HG02588 (cell line): ENCODE measurements around the gene RBM28.

Source experiments
- ATAC-seq: cut with Tn5 transposase; IDR thresholded peaks from one replicate; pipeline ENCODE4 v1.9.1; 2021; ENCODE audit warnings: mild to moderate bottlenecking, moderate library complexity; ENCODE audit not compliant: unreplicated experiment

RBM28 gene

GRCh38 chr7:128376077-128376476 is 32.4 kb upstream of the RBM28 start:
- no peak for ATAC-seq

GRCh38 chr7:128374041-128374440 is 30.3 kb upstream of the RBM28 start:
- no peak for ATAC-seq

- no peak for ATAC-seq
These were observed 29.9 kb upstream of the RBM28 start for GRCh38 chr7:128373606-128374005.

GRCh38 chr7:128370491-128370890 is 26.8 kb upstream of the RBM28 start:
- ATAC-seq, result no peak

GRCh38 chr7:128366986-128367385 is 23.3 kb upstream of the RBM28 start:
- ATAC-seq, result no peak

- ATAC-seq, result no peak
These were observed 22.6 kb upstream of the RBM28 start for GRCh38 chr7:128366300-128366699.

- no peak for ATAC-seq
These were observed 21.7 kb upstream of the RBM28 start for GRCh38 chr7:128365432-128365831.

- no peak for ATAC-seq
These were observed 20.6 kb upstream of the RBM28 start for GRCh38 chr7:128364166-128364870.

GRCh38 chr7:128363261-128363721 is 19.6 kb upstream of the RBM28 start:
- ATAC-seq, result no peak

GRCh38 chr7:128362670-128363069 is 19.0 kb upstream of the RBM28 start:
- no peak for ATAC-seq

GRCh38 chr7:128361411-128362379 is 18.0 kb upstream of the RBM28 start, which contains the start of gene PRRT4:
TSS of gene PRRT4 (minus strand) at chr7:128361690.
- no peak for ATAC-seq

- no peak for ATAC-seq
These were observed 16.6 kb upstream of the RBM28 start for GRCh38 chr7:128360359-128360678.

GRCh38 chr7:128359939-128360338 is 16.2 kb upstream of the RBM28 start:
- no peak for ATAC-seq

GRCh38 chr7:128359336-128359735 is 15.6 kb upstream of the RBM28 start:
- no peak for ATAC-seq

- ATAC-seq, result no peak
These were observed 14.5 kb upstream of the RBM28 start for GRCh38 chr7:128358233-128358632.

GRCh38 chr7:128357217-128357613 is 13.5 kb upstream of the RBM28 start:
- ATAC-seq, result no peak

GRCh38 chr7:128356546-128357216 is 13.0 kb upstream of the RBM28 start:
- ATAC-seq, result no peak

- no peak for ATAC-seq
These were observed 9.9 kb upstream of the RBM28 start for GRCh38 chr7:128353610-128354009.

GRCh38 chr7:128353189-128353588 is 9.5 kb upstream of the RBM28 start:
- ATAC-seq, result no peak

GRCh38 chr7:128352636-128353035 is 8.9 kb upstream of the RBM28 start:
- ATAC-seq, result no peak

- ATAC-seq, result no peak
These were observed 8.4 kb upstream of the RBM28 start for GRCh38 chr7:128352153-128352537.
